IPS-18c (cell line): ENCODE results near the gene PTPRN2.
A peak's percentile ranks its signal among the peaks of the same experiment; 100 is the strongest.

Experiments used
- H3K4me3 ChIP-seq: 2 replicates; pipeline ENCODE4 v1.7.0; 2013; ENCODE audit warnings: low read depth, mild to moderate bottlenecking, low read length, moderate library complexity; ENCODE audit not compliant: insufficient read depth
- H3K9me3 ChIP-seq: one replicate; pipeline ENCODE4 v1.6.1; 2013; ENCODE audit warnings: mild to moderate bottlenecking, low read length, moderate library complexity; ENCODE audit not compliant: control insufficient read depth, insufficient read depth

The PTPRN2 gene

DNA sequence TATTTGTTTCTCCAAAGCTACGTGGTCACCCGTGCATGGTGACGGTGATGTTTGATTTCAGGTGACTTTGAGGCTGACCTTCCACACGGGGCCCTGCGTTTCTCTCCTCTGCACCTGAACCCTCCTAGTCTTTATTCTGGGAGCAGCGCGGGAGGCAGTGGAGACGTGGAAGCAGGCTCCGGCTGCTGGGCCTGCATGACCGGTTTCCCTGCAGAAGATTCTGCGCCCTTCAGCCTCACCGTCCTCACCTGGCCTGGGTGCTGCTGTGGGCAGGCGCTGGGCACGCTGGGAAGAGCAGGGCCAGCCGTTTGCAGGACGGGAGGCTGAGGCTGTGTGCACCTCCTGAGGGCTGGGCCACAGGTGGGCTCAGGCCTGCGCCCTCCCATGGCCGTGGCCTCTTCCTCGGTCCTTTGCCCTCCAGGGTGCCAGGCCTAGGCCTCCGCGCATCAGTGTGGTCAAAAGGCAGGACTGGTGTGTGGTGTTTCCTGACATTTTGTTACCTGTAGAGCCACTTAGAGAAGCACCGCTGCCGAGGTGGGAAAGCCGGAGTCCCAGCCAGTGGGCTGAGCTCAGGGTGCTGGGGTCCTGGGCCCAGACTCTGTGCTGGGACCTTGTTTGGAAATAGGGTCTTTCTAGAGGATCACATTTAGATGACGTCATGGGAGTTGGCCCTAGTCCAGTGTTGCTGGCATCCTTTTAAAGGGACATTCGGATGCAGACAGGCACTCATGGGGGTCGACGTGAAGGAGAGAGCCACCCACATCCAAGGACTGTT lies 772.5 kb downstream of the PTPRN2 start:
- Histone ChIP-seq H3K4me3 (no peak overlapping the region), H3K9me3 (peaks cover 71% of the 10 kb centered on the region)

DNA sequence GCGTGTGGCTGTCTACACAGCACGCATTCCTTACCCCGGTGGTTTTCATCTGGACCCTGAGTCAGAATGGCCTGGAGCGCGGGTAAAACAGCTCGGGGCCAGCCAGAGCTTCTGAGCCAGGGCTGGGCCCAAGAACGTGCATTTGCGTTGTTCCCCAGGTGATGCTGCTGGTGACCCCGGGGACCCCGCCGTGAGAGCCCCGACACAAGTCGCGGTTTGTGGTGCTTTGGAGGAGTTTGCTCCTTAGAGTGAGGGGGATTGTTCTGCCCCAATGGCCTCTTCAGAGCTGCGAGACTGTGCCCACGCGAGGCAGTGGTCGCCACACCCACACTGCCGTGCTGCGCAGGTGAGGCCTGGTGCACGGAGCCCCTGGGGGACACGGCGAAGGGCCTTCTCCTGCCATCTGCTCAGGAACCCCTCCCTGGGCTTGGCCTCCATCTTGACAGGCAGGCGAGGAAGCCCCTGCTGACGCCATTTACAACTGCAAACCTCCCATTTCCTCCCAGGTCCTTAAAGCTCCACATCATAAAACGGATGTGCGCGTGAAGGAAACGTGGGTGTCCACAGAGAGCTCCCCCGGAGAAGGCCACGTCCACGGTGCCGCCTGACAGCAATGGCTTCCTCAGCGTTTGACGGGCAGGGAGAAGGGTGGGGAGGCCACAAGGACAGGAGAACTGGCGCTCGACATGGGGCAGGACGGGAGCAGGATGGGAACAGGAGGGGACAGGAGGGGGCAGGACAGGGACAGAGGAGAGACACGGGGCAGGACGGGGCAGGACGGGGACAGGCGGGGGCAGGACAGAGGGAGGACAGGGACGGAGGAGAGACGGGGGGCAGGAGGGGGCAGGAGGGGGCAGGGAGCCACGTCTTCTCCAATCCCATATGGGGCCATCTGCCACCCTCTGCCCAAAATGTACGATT lies 773.6 kb downstream of the PTPRN2 start:
- H3K4me3 ChIP-seq: no peak overlapping the region
- H3K9me3 ChIP-seq: peaks cover 69% of the 10 kb centered on the region

DNA sequence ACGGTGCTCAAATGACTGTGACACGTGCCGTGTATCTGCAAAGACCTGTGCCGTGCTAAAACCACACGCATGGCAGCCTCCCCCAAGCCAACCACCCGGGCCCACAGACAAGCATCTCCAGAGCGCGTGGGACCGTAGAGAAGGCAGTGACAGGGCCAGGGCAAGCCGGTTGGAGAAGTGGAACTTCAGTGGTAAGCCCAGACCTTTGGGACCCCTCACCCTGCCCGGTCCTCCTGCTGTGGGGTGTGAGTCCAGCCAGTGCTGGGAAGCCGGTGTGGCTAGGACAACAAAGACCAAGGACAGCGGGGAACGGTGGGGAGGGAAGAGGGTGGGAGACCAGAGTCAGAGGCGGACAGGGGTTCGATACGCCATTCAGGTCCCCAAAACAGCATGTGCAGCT lies 774.6 kb downstream of the PTPRN2 start:
- H3K9me3 ChIP-seq: peaks cover 66% of the 10 kb centered on the region
- H3K4me3 ChIP-seq: no peak overlapping the region

DNA sequence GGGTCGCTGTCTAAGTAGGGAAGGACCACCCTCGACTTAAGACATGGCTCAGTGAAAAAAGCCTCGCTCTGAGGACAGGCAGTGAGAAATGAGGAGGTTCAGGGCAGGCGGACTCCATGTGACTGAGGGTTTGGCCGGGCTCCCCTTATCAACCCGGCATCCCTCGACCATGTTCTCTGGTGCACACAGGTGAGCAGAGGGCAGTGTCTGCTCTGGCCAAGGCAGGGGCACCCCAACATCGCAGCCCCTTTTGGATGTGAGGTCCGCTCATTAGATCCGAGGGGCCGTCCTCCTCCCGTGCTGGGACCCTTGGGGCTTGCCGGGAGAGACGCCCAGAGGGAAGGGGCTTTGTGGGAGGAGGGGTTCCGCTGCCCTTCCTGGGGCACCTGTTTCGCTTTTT lies 775.7 kb downstream of the PTPRN2 start:
- H3K4me3 ChIP-seq: no peak overlapping the region; the same call in 1 of the 2 replicates
- H3K9me3 ChIP-seq: peaks cover 62% of the 10 kb centered on the region

DNA sequence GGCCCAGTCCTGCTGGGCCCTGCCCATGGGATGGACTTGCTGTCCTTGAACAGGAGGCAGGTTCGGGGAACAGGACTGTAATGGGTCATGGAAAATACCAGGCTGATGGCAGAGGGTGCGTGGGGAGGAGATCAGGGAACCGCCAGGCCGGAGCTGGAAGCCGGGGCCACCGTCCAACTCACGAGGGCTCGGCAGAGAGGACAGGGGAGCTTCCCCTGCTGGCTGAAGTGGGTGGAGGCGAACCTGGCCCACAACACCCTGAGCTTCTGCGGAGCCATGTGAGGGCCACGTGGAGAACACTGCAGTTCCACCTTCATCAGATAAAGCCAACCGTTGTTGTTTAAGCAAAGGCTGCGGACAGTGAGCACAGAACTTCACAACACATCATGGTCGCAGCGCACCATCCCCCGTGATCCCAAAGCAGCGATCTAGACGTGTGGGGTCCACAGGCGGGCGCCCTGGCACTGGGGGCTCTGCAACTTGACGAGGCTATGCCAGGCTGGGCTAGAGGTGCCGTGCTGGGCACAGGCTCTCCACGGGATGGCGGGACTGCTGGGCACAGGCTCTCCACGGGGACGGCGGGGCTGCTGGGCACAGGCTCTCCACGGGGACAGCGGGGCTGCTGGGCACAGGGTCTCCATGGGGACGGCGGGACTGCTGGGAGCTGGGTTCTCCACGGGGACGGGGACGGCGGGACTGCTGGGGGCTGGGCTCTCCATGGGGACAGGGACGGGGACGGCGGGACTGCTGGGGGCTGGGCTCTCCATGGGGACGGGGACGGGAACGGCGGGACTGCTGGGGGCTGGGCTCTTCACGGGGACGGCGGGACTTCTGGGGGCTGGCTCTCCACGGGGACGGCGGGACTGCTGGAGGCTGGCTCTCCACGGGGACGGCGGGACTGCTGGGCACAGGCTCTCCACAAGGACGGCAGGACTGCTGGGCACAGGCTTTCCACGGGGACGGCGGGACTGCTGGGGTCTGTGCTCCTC lies 777.5 kb downstream of the PTPRN2 start:
- H3K9me3 ChIP-seq: peaks cover 51% of the 10 kb centered on the region
- no peak overlapping the region for H3K4me3 ChIP-seq

DNA sequence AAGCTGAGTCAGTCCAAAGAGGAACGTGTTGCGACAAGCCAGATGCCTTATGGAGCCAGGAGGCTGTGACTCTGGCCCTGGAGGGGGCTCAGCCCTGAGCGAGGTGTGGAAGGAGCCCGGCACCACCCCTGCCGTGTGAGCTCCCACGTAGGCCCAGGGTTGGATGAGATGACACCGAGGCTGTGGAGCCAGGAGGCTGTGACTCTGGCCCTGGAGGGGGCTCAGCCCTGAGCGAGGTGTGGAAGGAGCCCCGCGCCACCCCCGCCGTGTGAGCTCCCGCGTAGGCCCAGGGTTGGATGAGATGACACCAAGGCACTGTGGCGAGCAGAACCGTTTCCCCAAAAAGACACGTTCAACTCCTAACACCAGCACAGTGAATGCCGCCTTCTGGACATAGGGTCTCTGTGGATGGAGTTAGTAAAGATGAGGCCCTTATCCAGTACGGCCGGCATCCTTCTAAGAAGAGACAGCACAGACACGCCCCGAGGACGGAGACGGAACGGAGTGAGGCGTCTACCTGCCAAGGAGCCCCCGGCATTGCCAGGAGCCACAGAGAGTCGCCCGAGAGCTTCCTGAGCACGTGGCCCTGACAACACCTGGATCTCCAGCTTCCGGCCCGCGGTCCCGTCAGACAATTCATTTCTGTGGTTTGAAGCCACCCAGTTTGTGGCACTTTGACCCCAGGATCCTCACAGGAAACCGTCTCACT lies 778.3 kb downstream of the PTPRN2 start:
- Histone ChIP-seq H3K4me3 (no peak overlapping the region), H3K9me3 (peaks cover 51% of the 10 kb centered on the region)

DNA sequence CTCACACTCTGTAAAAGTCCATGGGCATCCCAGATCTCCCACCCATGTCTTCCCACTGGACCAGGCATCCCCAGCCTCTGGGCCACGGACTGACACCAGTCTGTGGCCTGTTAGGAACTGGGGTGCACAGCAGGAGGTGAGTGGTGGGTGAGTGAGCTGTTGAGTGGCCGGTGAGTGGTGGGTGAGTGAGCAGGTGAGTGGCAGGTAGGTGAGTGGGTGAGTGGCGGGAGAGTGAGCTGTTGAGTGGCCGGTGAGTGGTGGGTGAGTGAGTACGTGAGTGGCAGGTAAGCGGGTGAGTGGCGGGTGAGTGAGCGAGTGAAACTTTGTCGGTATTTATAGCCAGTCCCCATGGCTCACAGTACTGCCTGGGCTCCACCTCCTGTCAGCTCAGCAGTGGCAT lies 779.6 kb downstream of the PTPRN2 start:
- peaks cover 50% of the 10 kb centered on the region for H3K9me3 ChIP-seq
- peak overlapping the region; percentile 20; the same call in 1 of the 2 replicates for H3K4me3 ChIP-seq

DNA sequence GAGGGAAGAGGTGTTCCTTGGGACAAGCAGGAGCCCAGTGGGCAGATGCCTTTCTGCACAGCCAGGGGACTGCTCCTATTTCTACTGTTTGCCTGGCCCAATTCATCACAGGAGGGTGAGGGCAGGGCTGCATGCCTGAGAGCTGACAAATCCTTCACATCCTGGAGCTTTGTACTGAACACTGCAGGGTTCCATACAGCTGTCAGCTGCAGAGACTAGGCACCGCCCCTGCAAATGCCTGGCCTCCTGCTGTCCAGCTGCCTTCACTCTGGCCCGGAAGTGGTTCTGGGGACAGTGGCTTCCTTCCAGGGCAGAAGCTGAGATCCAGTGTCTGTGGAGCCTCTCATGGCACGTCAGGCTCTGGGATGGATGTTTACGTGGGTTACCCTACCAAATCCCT lies 780.1 kb downstream of the PTPRN2 start:
- H3K9me3 ChIP-seq: peaks cover 47% of the 10 kb centered on the region
- no peak overlapping the region; the same call in 1 of the 2 replicates for H3K4me3 ChIP-seq

DNA sequence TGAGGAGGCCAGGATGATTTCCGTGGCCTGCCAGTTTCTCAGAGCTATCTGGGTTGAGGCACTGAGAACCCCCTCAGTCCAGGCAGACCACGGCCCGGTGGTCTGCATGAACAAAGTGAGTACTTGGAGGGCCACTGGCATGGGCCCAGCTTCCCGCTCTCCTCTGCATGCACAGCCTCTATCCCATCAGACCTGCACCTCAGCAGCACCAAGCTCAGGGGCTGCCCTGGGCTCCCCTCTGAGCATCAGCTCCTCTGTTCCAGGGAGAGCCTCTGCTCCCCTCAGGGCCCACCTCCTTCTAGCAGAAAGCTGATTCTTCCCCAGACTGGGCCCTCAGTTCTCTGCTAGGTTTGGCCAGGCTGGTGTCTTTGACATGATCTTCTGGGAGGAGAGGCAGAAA lies 780.9 kb downstream of the PTPRN2 start:
- Histone ChIP-seq H3K9me3 (peaks cover 45% of the 10 kb centered on the region), H3K4me3 (no peak overlapping the region)

DNA sequence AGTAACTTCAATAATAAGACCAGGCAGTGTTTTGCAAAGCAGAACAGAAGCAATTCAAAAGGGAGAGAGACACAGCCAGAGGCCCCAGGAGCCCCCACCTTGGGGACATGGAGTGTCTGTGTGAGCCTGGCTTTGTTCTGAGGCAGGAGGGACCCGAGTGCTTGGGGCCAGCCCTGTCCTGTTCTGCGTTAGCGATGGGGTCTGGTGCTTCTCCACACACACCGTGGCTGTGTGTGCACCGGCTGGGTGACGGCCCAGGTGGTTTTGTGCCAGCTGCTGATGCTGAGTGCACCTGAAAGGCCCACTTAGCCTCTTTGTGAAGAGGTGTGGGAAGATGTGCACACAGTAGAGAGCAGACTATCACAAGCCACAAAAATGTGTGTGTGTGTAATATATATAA lies 781.9 kb downstream of the PTPRN2 start:
- H3K9me3 ChIP-seq: peaks cover 41% of the 10 kb centered on the region

DNA sequence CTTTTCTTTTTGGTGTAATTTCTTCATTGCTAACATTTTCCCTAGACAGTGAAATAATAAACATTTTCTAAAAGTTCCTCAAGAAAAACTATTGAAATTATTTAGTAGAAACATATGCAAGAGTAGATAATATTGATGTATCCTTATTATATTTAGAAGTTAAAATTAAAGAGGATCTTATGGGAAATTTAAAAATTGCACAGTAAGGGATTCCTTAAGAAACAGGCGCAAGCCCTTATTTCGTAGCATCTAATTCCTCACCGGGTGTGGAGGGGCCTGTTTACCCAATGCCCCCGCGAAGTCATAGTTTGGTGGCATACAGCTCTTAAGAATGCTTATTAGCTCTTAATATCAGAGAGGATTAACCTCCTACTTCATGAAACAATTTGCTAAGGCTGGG lies 783.7 kb downstream of the PTPRN2 start:
- Histone ChIP-seq H3K9me3 (peaks cover 41% of the 10 kb centered on the region), H3K4me3 (no peak overlapping the region)

More for the DNA sequence above, 781.9 kb downstream of the PTPRN2 start:
- no peak overlapping the region for H3K4me3 ChIP-seq

DNA sequence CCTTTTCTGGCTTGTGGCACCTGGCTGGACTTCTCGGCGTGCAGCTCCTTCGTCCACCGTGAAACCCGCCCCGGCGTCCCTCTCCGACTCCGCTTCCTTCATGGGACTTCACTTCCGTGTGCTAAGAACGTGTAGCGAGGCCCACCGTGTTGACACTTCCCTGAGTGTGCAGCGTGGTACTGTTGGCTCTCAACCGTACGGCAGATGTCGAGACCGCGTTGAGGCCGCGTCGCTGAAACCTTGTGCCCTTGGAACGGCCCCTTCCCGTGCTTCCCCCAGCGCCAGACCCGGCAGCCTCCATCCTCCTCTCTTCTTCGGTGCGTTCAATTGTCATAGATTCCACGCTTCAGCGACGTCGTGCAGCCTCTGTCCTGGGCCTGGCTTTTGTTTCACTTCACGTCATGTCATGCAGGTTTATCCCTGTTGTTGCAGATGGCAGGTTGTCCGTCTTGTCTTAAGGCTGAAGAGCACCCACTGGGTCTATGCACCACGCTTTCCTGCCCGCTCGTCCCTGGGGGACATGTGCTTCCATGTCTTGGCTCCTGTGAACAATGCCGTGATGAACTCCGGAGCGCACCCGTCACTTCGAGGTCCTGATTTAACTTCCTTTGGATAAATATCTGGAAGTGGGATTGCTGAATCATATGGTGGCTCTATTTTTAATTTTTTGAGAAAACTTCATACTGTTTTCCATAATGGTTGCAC lies 785.5 kb downstream of the PTPRN2 start:
- peaks cover 39% of the 10 kb centered on the region for H3K9me3 ChIP-seq
- H3K4me3 ChIP-seq: no peak overlapping the region

DNA sequence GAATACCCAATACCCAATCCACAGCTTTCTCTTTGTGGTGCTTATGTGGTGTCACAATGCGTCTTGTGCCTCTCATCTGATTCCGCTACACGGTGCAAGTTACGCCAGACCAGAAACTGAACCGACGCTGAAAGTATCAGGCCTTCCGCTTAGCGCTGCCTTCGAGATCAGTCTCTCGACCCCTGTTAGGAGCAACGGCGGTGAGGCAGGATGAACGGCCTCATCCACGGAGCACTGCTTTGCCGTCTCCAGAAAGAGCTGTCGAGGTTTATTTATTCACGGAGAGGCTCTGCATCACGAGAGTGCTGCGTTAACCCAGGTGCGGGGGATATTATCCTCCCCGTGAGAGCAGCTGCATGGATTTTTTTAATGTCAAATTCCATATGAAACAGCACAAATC lies 786.5 kb downstream of the PTPRN2 start:
- Histone ChIP-seq H3K9me3 (peaks cover 43% of the 10 kb centered on the region), H3K4me3 (no peak overlapping the region)

DNA sequence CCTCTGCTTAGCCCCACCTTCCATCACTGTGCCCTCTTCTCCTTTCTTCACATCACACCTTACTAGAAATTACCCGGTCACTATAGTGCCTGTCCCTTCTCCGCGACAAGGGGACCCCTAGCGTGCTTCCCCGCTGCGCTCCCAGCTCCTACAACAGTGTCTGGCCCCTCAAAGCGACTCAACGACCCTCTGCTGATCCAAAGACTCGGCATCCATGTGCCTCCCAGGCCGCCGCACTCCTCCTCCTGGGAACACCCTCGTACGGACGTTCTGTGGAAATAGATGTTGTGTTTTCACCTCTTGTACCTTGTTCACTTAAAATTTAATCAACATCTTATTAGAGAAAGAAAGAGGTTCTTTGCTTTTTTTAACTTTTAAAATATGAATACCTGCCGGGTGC lies 787.3 kb downstream of the PTPRN2 start:
- peaks cover 46% of the 10 kb centered on the region for H3K9me3 ChIP-seq
- no peak overlapping the region; the same call in 1 of the 2 replicates for H3K4me3 ChIP-seq

DNA sequence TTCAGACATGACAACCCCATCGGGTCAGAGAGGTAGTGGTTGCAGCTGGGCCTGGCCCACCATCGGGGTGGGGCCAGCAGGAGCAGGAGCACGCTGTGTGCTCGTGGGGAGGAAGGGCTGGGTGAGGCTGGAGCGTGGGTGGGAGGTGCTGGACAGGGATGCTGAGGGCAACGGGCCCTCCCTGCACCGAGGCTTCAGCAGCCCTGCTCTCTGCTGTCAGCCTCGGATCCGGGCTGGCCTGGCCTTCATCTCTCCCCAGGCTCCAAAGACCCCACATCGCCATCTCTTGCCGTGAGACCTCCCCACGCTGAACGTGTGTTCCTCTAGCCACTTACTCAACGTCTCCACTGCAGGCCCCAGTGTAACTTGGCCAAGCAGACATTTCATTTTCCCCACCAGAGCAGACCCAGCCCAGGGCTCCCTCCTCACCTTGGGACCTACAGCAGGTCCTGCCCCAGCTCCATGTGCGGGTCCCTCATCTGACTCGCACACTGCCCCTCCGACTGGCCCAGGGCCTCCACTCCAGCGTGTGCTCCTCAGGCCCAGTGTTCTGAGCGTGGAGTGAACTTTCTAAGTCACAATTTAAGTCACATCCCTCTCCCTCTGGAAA lies 788.4 kb downstream of the PTPRN2 start:
- H3K4me3 ChIP-seq: no peak overlapping the region; the same call in 1 of the 2 replicates
- peaks cover 44% of the 10 kb centered on the region for H3K9me3 ChIP-seq
